Measurements from ENCODE around the gene LYSET. TPM values are rescaled to one million over a fixed set of nuclear protein-coding genes. Genes with fewer than 3 reads are reported as not detected.
"Not testable (repeated sequence)": the region's sequence is repeated elsewhere in the genome, so short reads cannot be mapped to it uniquely, and the experiment has no call there.

The LYSET gene
- total RNA-seq, 2 donors from 2014 or later: 7.3 to 28.9 TPM

- Histone ChIP-seq H3K4me3 (no peak overlapping the region), H3K9me3 (no peaks in the 10 kb centered on the region), H3K4me1 (replicated peaks) (no peaks in the 10 kb centered on the region), H3K36me3 (no peaks in the 10 kb centered on the region), H3K27ac (no peak overlapping the region), H3K27me3 (replicated peaks; ENCODE audit: insufficient read depth) (no peaks in the 10 kb centered on the region)
- TF ChIP-seq CTCF (IDR thresholded peaks at IDR 0.05) (no peak), POLR2A (IDR thresholded peaks at IDR 0.05) (no peak), POLR2AphosphoS5 (IDR thresholded peaks at IDR 0.05) (no peak)
- intact Hi-C loops (cut with DNase I): no loop called here
- DNase-seq (ENCODE audit: low spot score): no peak
- 16% methylated on average over 10 of the region's 10 CpGs for WGBS
Measured at GRCh38 chr14:93173943-93174395, 11.1 kb upstream of the LYSET start.

GRCh38 chr14:93174731-93175130 is 10.4 kb upstream of the LYSET start:
- H3K36me3 ChIP-seq; intact Hi-C loops (cut with DNase I); H3K27ac ChIP-seq; H3K4me1 ChIP-seq (replicated peaks); H3K27me3 ChIP-seq (replicated peaks; ENCODE audit: insufficient read depth); H3K9me3 ChIP-seq; DNase-seq (ENCODE audit: low spot score); H3K4me3 ChIP-seq: not testable (repeated sequence)
- WGBS: 54% methylated on average over 5 of the region's 5 CpGs

GRCh38 chr14:93175492-93175891 is 9.6 kb upstream of the LYSET start:
- Histone ChIP-seq H3K4me1 (replicated peaks) (no peaks in the 10 kb centered on the region), H3K9me3 (no peaks in the 10 kb centered on the region), H3K27me3 (replicated peaks; ENCODE audit: insufficient read depth) (no peaks in the 10 kb centered on the region), H3K36me3 (no peaks in the 10 kb centered on the region), H3K4me3 (no peak overlapping the region), H3K27ac (no peak overlapping the region)
- 71% methylated on average over 6 of the region's 6 CpGs for WGBS
- intact Hi-C loops (cut with DNase I): no loop called here
- TF ChIP-seq POLR2A (IDR thresholded peaks at IDR 0.05) (no peak), CTCF (IDR thresholded peaks at IDR 0.05) (no peak), POLR2AphosphoS5 (IDR thresholded peaks at IDR 0.05) (no peak)
- DNase-seq (ENCODE audit: low spot score): no peak

GRCh38 chr14:93183596-93184317 is 1.4 kb upstream of the LYSET start:
- TF ChIP-seq POLR2AphosphoS5 (IDR thresholded peaks at IDR 0.05) (no peak), CTCF (IDR thresholded peaks at IDR 0.05) (no peak), POLR2A (IDR thresholded peaks at IDR 0.05) (no peak)
- H3K9me3 ChIP-seq: no peaks in the 10 kb centered on the region
- peak overlapping the region; percentile 85 to 92 for H3K4me3 ChIP-seq
- H3K27me3 ChIP-seq (replicated peaks; ENCODE audit: insufficient read depth): no peaks in the 10 kb centered on the region
- WGBS: 44% methylated on average over 17 of the region's 17 CpGs
- no peaks in the 10 kb centered on the region for H3K36me3 ChIP-seq
- peak; percentile 7 for DNase-seq (ENCODE audit: low spot score)
- peak overlapping the region; percentile 93 to 95 for H3K27ac ChIP-seq
- H3K4me1 ChIP-seq (replicated peaks): peaks cover 5% of the 10 kb centered on the region
- intact Hi-C loops (cut with DNase I): loop anchor here (5.0 kb wide), 1 partner anchor 66 kb away; the partner anchor contains the start of gene ITPK1

GRCh38 chr14:93185349-93185720 is 218 bp downstream of the LYSET start:
- H3K4me1 ChIP-seq (replicated peaks): peaks cover 5% of the 10 kb centered on the region
- no peaks in the 10 kb centered on the region for H3K9me3 ChIP-seq
- intact Hi-C loops (cut with DNase I): no loop called here
- no peaks in the 10 kb centered on the region for H3K36me3 ChIP-seq
- peak overlapping the region; percentile 85 to 92 for H3K4me3 ChIP-seq
- TF ChIP-seq POLR2AphosphoS5 (IDR thresholded peaks at IDR 0.05) (no peak), POLR2A (IDR thresholded peaks at IDR 0.05) (no peak), CTCF (IDR thresholded peaks at IDR 0.05) (no peak)
- H3K27me3 ChIP-seq (replicated peaks; ENCODE audit: insufficient read depth): no peaks in the 10 kb centered on the region
- peak overlapping the region; percentile 93 to 95 for H3K27ac ChIP-seq
- under 1% methylated on average over 10 of the region's 10 CpGs for WGBS
- no peak for DNase-seq (ENCODE audit: low spot score)
